HG03039 (cell line): ENCODE measurements around the gene MYLK2.

ENCODE experiments used
- ATAC-seq: cut with Tn5 transposase; IDR thresholded peaks from one replicate; pipeline ENCODE4 v1.9.1; 2021; ENCODE audit warnings: mild to moderate bottlenecking, moderate library complexity; ENCODE audit not compliant: unreplicated experiment

Gene MYLK2

DNA sequence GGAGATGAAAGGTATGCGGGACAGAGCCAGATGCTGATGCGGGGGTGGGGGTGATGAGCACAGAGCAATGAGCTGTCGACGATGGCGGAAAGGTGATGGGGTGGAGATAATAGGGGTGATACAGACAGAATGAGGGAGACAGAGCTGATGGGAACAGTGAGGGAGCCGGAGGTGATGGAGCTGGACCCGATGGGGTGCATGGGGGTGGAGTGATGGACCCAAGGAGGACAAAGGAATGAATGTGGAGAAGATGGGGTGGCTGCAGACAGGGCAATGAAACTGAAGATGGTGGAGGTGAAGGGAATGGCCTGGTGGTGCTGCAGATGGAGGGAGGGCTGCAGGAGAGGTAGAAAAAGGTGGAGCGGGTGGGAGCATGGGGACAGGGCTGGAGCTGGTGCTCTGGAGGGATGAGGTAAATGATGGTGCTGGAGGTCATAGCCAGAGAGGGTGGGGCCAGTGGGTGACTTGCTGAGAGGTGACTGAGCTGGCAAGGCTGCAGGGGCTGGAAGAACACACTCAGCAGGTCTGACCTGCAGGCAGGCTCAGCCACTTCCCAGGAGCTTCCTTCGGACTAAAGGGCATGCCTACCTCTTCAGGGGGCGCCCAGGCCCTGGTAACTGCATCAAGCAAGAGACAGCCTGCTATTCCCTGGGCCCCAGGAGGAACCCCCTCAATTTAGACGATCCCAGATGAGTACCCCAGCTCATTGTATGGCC lies 32.2 kb downstream of the MYLK2 start:
- no peak for ATAC-seq

- no peak for ATAC-seq
Observed at GRCh38 chr20:31853481-31853880, 34.3 kb downstream of the MYLK2 start.

DNA sequence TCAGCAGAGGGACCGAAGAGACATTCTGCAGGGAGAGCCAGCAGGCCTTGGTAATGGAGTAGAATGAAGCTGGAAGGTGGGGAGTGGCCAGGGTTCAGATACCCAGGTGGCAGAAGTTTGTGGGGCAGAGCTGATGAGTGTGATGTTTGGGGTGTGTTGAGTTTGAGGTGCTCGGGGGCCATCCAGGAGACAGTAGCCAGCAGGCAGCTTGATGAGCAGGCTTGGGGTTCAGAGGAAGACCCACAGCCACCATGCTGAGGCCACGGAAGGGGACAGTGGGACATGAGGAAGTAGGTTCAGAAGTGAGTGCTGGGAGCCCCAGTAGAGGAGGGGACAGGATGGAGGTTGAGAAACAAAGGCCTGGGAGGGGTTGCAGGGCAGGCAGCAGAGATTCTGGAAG lies 37.4 kb downstream of the MYLK2 start:
- ATAC-seq: no peak

DNA sequence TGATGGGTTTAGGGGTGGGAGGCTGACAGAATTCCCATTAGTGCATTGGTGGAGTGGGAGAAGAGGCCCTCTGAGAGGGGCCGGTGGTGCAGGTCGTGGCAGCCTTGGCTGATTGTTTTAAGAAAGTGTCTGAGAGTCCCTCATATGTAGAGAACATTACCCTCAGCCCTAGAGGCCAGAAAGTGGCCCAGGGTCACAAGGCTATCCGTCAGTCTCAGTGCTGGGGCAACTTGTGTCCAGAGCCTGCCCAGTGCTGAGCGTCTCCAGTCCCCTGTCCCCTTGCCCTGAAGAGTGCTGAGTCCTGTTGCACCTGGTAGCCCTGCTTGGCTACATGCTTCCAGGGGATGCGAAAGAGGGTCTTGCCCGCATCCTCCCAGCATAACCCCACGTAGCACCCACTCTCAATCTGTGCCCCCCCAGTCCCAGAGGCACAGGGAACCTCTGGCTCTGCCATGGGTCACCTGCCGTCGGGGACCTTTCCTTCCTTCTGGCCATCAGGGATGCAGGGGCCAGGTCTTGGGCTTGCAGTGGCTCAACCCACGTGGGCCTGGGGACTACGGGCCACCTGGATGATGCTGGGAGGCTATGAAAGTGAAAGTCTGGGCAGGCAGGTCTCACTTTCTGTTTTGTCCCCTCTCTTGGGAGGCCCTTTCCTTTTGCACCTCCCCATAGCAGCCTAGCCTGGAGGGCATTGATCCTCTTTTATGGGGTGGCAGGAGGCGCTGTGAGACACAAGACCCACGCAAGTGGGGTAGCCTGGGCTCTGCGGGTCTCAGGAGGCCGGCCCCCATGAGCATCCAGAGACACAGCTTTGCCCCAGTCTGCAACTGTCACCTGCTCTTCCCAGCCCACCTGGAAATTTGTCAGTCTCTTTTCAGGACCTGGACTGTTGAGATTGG lies 39.0 kb downstream of the MYLK2 start:
- ATAC-seq: no peak

GRCh38 chr20:31858760-31859083 lies 39.6 kb downstream of the MYLK2 start:
- no peak for ATAC-seq

DNA sequence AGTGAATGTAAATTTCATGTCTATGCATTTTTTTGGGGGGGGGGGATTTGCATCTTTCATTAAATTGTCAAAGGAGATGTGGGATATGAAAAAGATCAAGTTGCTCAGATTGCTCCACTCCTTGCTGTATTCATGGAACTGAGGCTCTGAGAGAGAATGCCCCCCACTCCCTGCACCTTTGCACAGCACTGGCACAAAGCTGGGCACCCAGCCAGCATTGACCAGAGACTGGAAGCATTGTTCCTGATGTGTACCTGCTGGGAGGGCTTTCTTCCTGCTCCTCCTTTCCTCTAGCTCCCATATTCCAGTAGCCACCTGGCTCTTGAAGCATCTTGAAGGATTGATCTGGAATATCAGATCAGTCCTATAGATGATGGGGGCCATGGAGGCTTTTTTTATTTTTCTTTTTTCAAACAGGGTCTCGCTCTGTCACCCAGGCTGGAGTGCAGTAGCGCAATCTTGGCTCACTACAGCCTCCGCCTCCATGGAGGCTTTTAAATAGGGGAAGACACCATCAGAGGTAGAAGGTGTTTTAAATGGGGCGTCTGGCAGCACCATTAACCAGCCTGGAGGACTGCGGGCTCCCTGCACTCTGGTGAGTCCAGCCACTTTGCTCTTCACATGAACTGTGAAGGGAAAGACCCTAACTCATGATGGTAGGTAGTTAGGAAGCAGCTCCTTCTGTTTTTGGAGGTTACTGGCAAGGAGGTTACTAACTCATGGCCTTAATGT lies 40.3 kb downstream of the MYLK2 start:
- ATAC-seq: no peak

- ATAC-seq: no peak
Observed at GRCh38 chr20:31859998-31860380, 40.8 kb downstream of the MYLK2 start.

DNA sequence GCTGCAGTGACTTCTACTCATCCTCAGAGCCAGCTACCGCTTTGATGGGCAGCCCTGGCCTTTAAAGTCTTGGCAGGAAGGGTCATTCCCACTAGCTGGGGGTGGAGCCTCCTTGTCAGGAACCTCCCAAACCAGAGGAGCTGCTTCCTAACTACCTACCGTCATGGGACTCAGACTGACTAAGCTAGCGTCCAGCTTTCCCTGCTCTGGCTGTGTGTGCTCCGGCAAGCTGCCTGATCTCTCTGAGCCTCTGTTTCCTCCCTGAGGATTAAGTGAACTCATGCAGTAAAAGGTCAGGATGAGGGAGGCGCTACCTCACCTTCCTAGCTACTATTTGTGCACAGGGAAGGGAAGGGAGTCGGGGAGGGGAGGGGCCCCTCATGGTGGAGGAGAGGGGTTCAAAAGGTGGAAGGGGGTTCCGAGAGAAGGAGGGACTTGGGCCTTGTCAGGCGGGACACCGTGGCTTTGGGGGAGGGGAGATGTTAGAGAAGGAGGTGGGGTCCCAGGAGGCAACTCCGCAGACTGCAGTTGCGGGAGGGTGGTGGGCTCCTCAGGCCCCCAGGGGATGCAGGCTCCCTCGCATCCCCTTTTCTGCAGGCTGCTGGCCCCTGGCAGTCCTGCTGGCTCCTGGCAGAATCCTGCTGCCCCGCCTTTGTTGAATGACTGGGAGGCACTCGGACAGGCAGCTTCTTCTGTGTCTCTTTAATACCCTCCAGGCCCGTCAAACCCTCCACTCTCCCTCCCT lies 41.4 kb downstream of the MYLK2 start:
- no peak for ATAC-seq

GRCh38 chr20:31861135-31861384 lies 41.9 kb downstream of the MYLK2 start:
- no peak for ATAC-seq

DNA sequence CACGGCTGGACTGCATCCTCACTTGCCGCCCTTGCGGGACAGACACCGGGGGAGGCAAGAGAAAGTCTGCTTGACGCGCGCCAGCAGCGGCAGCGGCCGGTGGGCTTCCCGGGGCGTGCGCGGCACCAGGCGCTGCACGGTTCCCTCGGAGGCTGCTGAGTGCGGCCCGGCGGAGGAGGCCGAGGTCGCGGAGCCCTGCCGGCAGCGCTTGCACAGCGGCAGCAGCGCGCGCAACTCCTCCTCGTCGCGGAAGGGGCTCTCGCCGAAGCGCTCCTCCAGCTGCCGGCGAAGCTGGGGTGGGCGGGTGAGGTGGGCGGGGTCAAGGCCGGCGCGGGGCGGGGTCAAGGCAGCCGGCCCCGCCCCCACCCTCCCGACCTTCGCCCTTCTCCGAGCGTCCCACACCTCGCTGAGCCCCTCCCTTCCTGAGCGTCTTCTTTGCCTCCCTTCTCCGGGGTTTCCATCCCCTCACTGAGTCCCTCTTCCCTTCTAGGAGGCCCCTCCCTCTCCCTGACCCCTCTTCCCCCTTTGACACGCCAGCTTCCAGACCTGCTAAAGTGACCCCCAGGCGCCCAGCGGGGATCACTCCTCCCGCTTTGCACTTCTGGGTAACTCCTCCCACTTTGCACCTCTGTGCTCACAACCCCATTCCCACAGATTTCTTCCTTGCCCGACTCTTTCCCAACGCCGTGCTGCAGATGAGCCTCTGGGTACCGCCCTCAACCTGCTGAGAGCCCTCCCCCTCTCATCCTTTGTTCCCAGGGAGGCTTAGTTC lies 42.4 kb downstream of the MYLK2 start:
- no peak for ATAC-seq

- ATAC-seq: no peak
Observed at GRCh38 chr20:31862157-31862470, 43.0 kb downstream of the MYLK2 start.

DNA sequence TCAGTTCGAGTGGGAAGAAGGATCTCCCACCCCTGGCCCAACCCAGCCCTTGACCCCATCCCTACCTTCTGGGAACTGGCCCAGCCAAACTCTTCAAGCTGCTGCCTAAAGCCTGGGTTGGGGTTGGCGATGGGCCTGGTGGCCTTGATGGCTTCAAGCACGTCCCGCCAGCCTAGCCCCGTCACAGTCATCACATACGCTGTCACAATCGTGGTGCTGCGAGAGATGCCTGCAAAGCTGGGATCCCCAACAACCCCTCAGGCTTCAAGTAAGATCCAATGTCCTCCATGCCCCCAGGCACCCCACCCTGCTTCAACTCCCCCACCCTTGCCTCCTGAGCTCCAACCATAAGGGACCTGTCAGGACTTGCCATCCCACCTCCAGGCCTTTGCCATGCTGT lies 43.4 kb downstream of the MYLK2 start:
- no peak for ATAC-seq

DNA sequence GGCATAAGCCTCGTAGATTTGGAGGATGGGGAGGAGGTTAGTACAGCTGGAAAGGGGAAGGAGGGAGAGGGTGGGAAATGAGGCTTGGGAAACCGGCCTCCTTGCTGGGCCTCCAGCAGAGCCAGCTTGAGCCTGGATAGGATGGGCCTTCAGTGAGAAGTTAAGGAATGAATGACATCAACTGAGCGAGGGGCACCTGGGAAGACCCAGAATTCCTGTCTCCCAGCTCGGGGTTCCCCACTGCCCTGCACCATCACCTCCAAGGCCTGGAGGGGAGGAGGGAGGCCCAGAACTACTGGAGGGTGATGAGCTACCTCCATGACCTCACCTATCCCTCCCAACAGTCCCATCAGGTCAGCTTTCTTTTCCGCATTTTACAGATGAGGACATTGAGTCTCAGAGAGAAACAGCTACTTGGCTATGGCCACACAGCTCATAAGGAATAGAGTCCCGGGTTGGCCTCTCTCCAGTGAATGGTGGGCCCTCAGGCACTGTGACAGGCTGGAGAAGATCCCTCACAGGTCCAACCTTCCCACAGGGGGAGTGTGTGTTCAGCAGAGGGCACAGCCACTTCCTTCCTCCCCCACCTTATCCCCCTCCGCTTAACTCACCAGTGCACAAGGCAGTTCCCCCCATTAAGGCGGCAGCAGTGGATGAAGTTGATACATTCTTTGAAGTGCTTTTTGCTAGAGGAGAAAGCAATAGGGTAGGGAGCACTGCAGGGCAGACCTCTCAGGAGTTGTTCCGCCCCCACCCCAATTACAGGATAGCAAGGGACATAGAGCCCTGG lies 44.3 kb downstream of the MYLK2 start:
- ATAC-seq: no peak

GRCh38 chr20:31864521-31865400 lies 45.6 kb downstream of the MYLK2 start:
- ATAC-seq: no peak

DNA sequence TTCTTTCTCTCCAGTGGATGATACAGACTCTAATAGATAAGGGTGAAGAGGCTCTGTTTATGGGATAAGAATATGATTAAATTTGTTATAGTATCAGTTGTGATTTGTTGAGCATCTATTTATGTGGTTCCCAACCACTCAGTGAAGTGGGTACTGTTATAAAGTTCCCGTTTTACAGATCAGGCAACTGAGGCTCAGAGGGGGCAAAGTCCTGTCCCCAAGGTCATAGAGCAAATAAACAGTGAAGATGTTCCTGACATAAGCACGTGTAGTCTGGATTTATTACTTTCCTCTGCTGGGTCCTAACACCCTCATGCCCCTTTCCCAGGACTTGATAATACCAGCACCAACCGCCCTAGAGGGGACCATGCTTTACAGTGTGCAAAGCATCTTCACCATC lies 47.1 kb downstream of the MYLK2 start:
- ATAC-seq: no peak

GRCh38 chr20:31868853-31869672 lies 49.9 kb downstream of the MYLK2 start:
- ATAC-seq: no peak

- ATAC-seq: no peak
Observed at GRCh38 chr20:31869673-31869941, 50.5 kb downstream of the MYLK2 start.

DNA sequence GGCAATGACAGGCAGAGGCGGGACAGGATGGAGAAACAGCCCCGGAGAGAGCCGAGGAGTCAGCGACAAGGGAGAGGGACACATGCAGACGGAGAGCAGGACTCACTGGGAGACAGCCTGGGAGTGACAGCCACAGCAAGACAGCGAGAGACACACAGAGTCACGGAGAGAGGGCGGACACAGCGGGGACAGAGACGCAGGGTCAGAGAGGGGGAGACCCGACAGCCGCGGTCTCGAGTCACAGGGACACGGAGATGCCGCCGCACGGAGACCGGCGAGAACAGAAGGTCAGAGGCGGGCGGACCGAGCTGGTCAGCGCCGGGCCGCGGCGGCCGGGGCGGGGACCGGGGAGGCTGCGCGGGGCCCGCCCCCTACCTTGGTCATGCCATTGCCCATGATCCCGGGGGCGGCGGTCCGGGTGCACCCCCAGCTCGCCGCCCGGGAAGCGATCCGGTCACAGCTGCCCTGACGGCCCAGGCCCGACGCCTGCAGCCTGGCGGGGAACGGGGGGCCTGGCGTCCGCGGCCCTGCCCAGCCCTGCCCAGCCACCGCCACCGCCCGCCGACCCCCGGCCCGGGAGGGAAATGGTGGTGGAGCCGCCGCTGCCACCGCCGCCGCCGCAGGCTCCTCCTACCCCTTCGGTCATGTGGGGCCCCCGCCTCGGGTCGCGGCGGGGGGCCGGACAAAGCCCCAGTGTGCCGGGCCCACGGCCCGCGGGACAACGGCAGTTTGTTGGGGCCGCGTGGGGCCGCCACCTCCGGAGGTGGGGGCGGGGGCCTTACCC lies 51.0 kb downstream of the MYLK2 start, which contains the start of the genes DUSP15 and TTLL9:
Gene DUSP15, minus strand, starts transcription at position 586 of the 784 bp plus-strand sequence. Its CDS starts 190 bp downstream, at position 396.
Gene TTLL9, plus strand, starts transcription at position 693 of the 784 bp plus-strand sequence. CDS start 493 bp downstream, outside the sequence.
- ATAC-seq: no peak
